DND-41 (cell line): ENCODE measurements around the gene FAM156B.
"Not testable (repeated sequence)": the region's sequence is repeated elsewhere in the genome, so short reads cannot be mapped to it uniquely, and the experiment has no call there.

Experiments
- ATAC-seq: fragments of 200-7000 bp; cut with Tn5 transposase; 3 replicates; pipeline ENCODE4 v1.9.1; 2021; ENCODE audit warnings: low read depth; ENCODE audit not compliant: insufficient read depth
- DNase-seq: peaks from one replicate; pipeline ENCODE4 v3.0.0-alpha.2; 2020
- H2AFZ ChIP-seq: 2 replicates; pipeline ENCODE4 v1.6.0; 2012; ENCODE audit warnings: low read depth, low read length
- H3K27ac ChIP-seq: 2 replicates; pipeline ENCODE4 v1.5.1; 2012; ENCODE audit warnings: low read length, inconsistent platforms
- H3K27me3 ChIP-seq: fragments of 200-600 bp; sonication (generic); 2 replicates; pipeline ENCODE4 v1.6.0; 2012; ENCODE audit warnings: low read length, mild to moderate bottlenecking, inconsistent platforms; ENCODE audit not compliant: insufficient read depth, poor library complexity
- H3K36me3 ChIP-seq: 2 replicates; pipeline ENCODE4 v1.5.1; 2012; ENCODE audit warnings: low read length, inconsistent platforms; ENCODE audit not compliant: insufficient read depth
- H3K4me1 ChIP-seq: 2 replicates; pipeline ENCODE4 v1.5.1; 2012; ENCODE audit warnings: mild to moderate bottlenecking, low read length; ENCODE audit not compliant: insufficient read depth
- H3K4me2 ChIP-seq: 2 replicates; pipeline ENCODE4 v1.6.0; 2012; ENCODE audit warnings: mild to moderate bottlenecking, moderate library complexity, low read length, inconsistent platforms; ENCODE audit not compliant: insufficient read depth
- H3K4me3 ChIP-seq, 2 experiments: fragments of 200-600 bp in 1 of 2; shearing (Covaris generic) in 1 of 2; 2 replicates each; pipeline ENCODE4 v1.5.1; 2012 to 2016; ENCODE audit warnings: inconsistent platforms in 2 of 2, low read length in 2 of 2, mild to moderate bottlenecking in 2 of 2, low read depth in 1 of 2, moderate library complexity in 1 of 2
- H3K79me2 ChIP-seq: 2 replicates; pipeline ENCODE4 v1.6.0; 2012; ENCODE audit warnings: low read length, inconsistent platforms; ENCODE audit not compliant: insufficient read depth
- H3K9ac ChIP-seq: 2 replicates; pipeline ENCODE4 v1.6.0; 2012; ENCODE audit warnings: low read depth, mild to moderate bottlenecking, inconsistent platforms, low read length, moderate library complexity
- H3K9me3 ChIP-seq: 2 replicates; pipeline ENCODE4 v1.5.1; 2012; ENCODE audit warnings: low read length, moderate library complexity, mild to moderate bottlenecking, inconsistent platforms; ENCODE audit not compliant: insufficient read depth, severe bottlenecking
- H4K20me1 ChIP-seq: 2 replicates; pipeline ENCODE4 v1.6.0; 2012; ENCODE audit warnings: low read length; ENCODE audit not compliant: insufficient read depth
- CTCF ChIP-seq: IDR thresholded peaks from 2 replicates; pipeline ENCODE4 v1.5.1; 2012; ENCODE audit warnings: borderline replicate concordance, low read length, moderate library complexity, mild to moderate bottlenecking; ENCODE audit not compliant: poor library complexity, severe bottlenecking; ENCODE audit errors: extremely low read depth
- EZH2 ChIP-seq: IDR thresholded peaks from 3 replicates; pipeline ENCODE4 v1.6.1; 2012; ENCODE audit warnings: borderline replicate concordance, low read depth, mild to moderate bottlenecking, moderate library complexity, low read length, inconsistent platforms; ENCODE audit not compliant: severe bottlenecking

The FAM156B gene

GRCh38 chrX:52896855-52897709, at the start of gene FAM156B:
TSS of gene FAM156B (plus strand) at chrX:52897330. CDS start at chrX:52907226, 9,896 bp downstream.
- not testable (repeated sequence) for H3K9ac ChIP-seq, H3K4me2 ChIP-seq, H3K79me2 ChIP-seq, H3K4me3 ChIP-seq, H2AFZ ChIP-seq, H3K9me3 ChIP-seq, H3K27me3 ChIP-seq, DNase-seq, H3K36me3 ChIP-seq, H4K20me1 ChIP-seq, H3K4me1 ChIP-seq, H3K27ac ChIP-seq
- peak; percentile 89 for ATAC-seq

- Histone ChIP-seq H2AFZ (no peak overlapping the region), H3K9me3 (no peaks in the 10 kb centered on the region), H3K9ac (no peak overlapping the region), H4K20me1 (no peaks in the 10 kb centered on the region), H3K79me2 (no peaks in the 10 kb centered on the region), H3K4me3 (no peak overlapping the region), H3K27me3 (no peaks in the 10 kb centered on the region), H3K4me2 (no peak overlapping the region), H3K27ac (no peak overlapping the region), H3K4me1 (no peaks in the 10 kb centered on the region), H3K36me3 (no peaks in the 10 kb centered on the region)
- TF ChIP-seq EZH2 = no peak
- no peak for TF ChIP-seq CTCF
- DNase-seq = no peak
- no peak for ATAC-seq
Observed at GRCh38 chrX:52852110-52852860, 44.8 kb upstream of the FAM156B start.

GRCh38 chrX:52856991-52857525, 40.1 kb upstream of the FAM156B start:
- not testable (repeated sequence) for H3K79me2 ChIP-seq, H3K4me2 ChIP-seq, H4K20me1 ChIP-seq, H3K27ac ChIP-seq, H3K4me3 ChIP-seq, H3K9ac ChIP-seq, ATAC-seq, H3K36me3 ChIP-seq, H2AFZ ChIP-seq, H3K27me3 ChIP-seq, H3K9me3 ChIP-seq, DNase-seq, H3K4me1 ChIP-seq

- Histone ChIP-seq H4K20me1 (no peaks in the 10 kb centered on the region), H3K9me3 (no peaks in the 10 kb centered on the region), H2AFZ (no peak overlapping the region), H3K27ac (no peak overlapping the region), H3K79me2 (no peaks in the 10 kb centered on the region), H3K4me2 (no peak overlapping the region), H3K27me3 (no peaks in the 10 kb centered on the region), H3K36me3 (no peaks in the 10 kb centered on the region), H3K9ac (no peak overlapping the region), H3K4me1 (no peaks in the 10 kb centered on the region), H3K4me3 (no peak overlapping the region)
- ATAC-seq = no peak
- TF ChIP-seq CTCF = no peak
- TF ChIP-seq EZH2 = no peak
- DNase-seq = no peak
Observed at GRCh38 chrX:52865343-52865998, 31.7 kb upstream of the FAM156B start.
